GM18526 (cell line): ENCODE data around the gene GP5.

Experiments used
- POLR2A ChIP-seq: IDR thresholded peaks from 3 replicates; pipeline ENCODE4 v1.6.1; 2011; ENCODE audit not compliant: insufficient read length; ENCODE audit errors: extremely low read depth

The GP5 gene

DNA sequence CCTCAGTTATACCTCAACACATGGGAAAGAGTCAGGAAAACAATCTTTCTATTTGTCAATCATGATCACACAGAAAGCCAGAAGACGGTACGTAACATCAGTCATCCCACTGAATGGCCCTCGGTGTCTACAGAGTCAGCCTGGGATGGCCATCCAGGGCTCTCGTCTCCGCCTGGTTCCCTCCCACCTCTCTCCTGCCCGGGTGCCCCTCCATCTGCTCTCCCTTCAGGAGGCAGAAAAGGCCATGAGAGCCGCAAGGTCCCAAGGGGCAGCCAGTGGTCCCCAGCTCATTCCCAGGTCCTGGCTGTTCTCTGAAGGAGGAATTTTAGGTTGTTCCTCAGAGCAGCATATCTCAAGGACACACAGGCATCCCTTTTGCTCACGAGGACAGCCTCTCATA is 25.2 kb downstream of the GP5 start:
- no peak for TF ChIP-seq POLR2A

DNA sequence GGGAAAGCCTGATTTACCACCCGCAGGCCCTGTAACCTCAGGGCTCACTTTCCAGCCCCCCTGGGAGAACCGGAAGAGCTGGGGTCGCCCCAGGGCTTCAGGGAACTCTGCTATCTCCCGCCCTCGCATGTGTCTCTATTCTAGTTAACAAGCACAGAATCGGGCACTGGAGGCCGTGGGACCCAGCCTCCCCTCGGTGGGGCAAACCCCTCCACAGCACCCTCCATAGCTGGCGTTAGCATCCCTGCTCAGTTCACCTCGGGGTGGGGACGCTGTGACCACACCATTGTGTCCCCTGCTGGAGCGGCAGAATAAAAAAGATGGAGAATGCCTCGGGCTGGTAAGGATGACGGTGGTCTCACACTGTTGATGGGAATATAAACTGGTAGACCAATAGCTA is 26.0 kb downstream of the GP5 start:
- no peak for TF ChIP-seq POLR2A

DNA sequence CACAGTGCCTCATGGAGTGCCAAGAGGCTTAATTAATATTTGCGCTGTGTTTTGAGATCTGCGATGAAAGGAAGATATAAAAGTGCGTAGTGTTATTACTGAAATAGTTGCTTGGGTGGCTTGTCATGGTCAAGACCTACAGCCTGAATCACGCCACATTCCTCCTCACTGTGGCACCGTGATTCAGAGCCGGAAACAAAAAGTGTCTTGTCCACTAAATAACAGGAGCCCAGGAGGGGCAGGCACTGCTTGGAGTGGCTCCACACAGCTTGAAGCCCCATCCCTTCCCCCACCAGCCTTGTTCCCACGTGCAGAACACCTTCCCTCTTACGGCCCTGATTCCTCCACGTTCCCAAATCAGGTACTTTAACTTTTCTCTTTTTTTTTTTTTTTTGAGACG is 28.3 kb downstream of the GP5 start:
- no peak for TF ChIP-seq POLR2A

DNA sequence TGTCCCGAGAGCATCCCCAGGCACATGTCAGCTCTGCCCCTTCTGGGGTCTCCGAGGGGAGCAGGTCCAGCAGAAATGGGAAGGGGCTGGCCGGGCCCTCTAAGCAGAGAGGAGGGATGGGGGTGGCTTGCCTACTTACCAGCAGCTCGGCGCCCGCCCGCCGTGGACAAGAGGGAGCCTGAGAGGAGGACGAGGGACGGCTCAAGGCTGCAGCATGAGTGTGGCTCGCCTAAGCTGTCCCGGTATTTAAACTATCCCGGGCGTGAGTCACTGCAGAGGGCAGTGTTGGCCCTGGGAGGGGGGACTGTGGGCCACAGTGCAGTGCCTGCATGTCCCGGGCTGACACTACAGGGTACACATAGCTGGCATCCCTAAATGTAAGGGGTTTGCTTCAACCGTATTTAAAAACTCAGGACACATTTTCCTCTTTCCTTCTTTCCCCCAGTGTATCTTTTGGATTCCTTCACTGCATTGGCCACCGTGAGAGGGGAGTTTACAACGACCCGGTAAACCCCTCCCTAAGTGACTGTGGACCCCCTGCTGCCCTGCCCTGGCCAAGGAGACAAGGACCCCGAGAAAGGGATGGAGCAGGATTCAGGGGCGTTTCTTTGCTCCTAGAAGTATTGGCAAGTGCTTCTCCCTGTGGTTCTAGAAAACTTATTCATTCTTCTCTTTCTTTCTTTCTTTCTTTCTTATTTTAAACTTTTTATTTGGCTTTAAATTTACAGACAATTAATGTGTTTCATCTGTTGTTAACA is 29.4 kb downstream of the GP5 start, which contains the start of gene LRRC15:
Gene LRRC15, minus strand, starts transcription at position 222 of the 758 bp plus-strand sequence. CDS start 8,700 bp downstream, outside the sequence.
- TF ChIP-seq POLR2A = no peak

DNA sequence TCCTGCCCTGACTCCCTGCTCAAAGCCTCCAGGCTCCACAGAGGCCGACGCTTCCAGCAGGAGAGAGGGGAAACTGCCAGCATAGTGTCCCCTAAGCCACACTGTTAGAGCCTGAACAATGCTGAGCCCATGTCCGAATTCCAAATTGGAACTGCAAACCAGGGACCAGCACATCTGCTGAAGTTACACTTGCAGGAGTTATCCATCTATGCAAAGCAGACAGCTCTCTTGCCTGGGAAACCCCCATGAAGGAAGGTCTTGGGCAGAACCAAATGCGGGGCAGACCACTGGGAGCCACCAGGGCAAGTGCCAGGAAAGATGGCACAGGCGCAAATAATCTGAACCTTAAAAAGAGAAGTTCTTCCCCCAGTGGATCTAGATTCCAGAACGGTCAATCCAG is 30.1 kb downstream of the GP5 start:
- no peak for TF ChIP-seq POLR2A

DNA sequence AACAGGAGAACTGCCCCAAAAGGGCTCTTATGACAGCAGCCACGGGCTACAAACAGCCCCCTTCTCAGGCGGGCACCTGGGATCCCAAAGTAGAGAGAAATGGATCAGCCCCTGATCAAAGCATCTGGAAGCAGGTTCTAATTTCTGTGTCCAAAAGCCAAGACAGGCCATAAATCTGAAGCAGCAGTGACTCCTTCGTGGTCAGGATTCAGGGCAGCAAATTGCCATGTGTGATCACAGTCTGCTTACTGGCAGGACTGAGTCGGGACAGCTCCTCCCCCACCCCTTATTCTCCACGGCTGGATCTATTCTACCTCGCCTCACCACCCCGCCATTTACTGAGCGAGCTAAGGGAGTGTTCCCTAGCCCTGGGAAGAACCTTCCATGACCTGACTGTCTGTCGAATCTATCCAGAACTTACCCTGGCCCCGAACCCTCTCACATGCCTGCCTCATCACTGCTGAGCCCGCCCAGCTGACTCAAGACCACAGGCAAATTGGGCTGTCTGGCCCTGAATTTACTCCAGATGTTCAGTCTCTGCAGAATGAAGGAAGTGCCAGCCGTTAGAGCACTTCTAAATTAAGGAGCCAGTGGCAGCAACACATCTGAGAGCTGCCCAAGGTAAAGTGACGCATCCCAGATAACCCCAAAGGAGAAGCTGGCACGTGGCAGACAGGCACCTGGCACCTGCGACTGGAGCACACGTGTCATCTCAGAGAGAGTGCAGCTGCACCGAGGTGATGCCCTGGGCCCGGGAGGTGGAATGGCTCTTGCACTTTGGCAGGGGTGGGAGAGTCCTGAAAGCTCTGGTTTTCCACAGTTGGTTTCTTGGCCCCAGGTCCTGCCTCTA is 30.8 kb downstream of the GP5 start:
- no peak for TF ChIP-seq POLR2A

DNA sequence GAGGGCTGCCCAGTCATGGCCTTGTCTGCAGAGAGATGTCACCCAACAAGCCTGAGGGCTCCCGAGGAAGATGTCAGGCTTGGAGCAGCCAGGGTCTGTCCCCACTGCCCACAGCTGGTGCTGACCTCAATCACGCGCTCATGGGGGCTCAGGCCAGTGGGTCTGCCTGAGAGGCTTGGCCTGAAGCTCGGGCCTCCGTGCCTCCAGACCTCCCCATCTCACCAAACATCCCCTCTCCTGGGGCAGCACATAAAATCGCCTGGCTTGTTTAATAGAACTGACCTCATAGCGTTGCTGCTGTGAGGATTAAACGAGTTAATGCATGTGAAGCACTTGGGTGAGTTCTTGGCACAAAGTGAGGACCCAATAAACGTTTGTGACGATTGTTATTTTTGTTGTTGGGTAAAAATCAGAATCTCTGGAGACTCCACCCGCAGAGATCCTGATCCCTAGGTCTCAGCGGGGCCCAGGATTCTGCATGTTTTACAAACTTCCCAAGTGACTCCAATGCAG is 33.0 kb downstream of the GP5 start:
- no peak for TF ChIP-seq POLR2A

DNA sequence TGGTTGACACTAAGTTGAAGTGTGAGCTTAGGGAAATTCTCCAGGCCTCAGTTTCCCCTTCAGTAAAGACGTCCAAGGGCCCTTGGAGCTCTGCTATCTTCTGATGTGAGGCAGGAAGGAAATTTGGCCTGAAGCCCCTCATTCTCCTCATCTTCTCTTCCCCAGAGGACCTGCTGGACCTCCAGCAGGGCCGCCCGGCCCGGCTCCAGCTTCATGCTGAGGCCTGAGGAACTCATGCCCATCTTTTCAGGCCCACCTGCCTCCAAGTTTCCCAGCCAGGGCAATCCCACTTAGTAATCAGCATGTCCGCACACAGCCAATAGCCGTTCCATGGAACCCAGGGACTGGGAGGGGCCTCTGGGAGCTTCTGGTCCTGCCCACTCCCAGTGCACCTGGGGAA is 33.5 kb downstream of the GP5 start:
- no peak for TF ChIP-seq POLR2A

DNA sequence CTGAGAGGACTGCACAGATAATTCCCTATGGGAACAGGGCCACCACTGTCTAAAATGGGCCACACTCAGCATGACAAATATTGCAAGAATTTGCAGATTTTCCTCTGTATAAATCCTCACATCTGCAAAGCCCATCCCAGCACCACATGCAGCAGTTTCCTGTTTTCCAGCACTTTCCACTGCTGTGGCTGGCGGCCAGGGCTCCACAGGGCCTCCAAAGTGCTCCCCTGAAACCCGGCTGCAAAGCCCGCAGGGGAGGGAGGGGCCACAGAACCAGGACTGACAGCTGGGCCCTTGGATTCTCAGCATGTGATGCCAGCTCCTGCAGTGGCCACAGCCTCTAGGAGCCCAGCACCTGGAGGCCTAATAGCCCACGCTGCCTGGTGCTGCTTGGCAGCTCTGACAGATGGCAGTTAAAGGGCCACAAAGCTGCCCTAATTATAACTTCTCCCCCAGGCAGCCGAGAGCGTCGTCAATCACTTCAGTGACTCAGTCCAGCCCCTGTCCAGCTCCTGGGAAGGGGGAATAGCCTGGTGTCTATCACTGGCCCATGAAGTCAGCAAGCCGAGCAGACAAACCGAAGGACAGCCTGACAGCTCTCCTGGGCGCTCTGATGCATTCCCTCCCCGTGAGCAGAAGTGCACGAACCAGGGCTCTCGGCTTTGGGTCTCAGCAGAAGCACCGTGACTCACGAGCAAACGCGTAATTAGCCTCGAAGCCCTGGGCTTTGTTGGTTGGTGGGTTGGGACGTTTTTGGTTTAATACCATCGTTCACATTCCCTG is 34.2 kb downstream of the GP5 start:
- no peak for TF ChIP-seq POLR2A

DNA sequence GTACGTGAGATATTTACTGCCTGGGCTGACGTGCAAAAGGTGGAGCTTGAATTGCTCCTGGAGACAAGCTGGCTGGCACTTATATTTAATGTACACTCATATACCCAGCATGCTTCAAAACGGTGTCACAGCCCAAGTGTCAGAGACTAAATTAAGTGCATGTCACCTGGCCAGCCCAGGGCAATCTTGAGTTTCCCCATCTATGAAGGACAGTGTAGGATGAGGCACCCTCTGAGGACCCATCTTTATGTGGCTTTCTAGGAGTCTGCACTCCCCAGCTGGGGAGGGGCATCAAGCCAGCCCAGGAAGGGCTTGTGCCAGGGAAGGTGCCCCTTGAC is 34.8 kb downstream of the GP5 start:
- no peak for TF ChIP-seq POLR2A

DNA sequence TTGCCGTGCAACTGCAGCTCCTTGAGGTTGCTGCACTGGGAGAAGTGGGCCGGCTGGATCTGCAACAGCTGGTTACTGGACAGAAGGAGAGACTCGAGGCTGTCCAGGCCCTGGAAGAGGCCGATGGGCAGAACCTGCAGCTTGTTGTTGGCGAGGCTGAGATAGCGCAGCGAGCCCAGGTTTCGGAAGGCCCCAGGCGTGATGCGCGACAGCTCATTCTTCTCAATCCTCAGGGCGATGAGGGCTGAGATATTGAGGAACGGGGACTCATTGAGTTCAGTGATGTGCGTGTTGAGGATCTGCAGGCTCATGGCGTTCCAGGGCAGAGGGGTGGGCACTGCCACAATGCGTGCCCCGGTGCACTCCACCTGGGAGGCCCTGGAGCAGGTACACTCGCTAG is 38.5 kb downstream of the GP5 start:
- no peak for TF ChIP-seq POLR2A

DNA sequence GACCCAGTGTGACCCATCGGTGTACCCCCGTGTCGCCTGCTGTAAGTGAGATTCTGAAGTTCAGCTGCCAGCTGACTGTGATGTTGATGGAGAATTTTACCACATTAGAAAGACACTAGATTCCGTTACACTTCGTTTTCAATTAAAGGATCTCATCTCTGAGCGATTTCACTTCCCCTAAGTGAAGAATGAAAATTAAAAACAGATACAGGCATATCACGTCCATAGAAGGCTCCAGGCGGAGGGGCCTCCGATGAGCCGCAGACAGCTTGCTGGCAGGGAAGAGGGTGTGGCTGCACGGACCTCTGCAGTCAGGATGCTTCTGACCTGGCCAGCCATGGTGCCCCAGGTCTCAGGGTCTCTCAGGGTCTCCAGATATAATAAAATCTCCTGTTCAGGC is 41.4 kb downstream of the GP5 start:
- TF ChIP-seq POLR2A = no peak

DNA sequence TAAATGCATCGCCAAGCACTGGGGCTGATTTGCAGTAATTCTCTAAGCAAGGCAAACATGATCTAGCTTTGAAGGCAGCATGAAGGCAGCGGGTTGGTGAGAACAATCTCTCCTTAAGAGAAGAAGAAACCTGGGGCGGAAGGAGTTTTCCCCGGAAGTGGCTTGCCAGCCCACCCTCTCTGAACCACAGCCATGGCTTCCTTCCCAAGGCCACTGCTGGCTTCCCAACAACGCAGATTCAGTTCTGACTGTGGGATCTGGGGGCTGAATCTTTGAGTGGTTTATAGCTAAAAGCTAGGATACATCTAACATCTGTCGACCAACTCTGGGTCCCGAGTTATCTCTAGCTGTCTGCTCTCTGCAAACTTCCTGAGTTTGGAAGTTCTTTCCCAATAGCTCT is 43.7 kb downstream of the GP5 start:
- no peak for TF ChIP-seq POLR2A

DNA sequence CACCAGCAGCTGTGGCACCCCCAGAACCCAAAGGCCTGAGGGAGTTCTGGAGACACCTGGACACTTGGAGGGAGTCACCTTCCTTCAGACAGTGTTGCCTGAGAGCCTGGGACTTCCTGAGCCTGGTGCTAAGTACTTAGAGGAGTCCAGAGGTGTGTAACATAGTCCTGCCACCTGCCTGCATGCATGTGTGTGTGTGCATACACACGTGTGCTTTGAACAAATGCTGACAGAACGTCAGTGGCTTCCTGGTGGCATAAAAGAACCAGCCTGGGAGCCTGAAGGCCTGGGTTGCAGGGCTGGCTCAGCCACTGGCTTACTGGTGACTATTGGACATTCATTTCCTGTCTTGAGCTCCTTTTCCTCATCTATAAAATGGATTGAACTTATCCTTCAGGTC is 44.8 kb downstream of the GP5 start:
- no peak for TF ChIP-seq POLR2A

DNA sequence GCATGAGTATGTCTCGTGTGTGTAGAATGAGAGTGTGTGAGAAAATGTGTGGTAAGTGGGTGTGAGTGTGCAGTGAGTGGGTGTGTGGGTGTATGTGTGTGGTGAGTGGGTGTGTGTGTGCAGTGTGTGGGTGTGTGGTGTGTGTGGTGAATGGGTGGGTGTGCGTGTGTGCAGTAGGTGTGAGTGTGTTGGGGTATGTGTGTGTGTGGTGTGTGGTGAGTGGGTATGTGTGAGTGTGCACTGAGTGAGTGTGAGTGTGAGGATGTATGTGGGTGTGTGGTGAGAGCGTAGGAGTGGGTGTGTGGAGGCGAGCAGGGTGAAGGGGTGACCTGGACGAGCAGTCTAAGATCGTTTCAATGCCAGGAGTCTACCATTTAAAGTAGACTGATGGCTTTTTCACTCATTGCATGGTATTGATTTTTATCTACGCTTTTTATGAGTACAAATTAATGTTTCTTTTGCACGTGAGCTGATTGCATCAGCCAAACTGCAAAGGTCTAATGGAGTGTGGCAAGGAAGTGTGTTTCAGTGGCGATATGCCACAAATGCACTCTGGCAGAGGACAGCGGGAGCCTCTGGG is 46.3 kb downstream of the GP5 start:
- no peak for TF ChIP-seq POLR2A

DNA sequence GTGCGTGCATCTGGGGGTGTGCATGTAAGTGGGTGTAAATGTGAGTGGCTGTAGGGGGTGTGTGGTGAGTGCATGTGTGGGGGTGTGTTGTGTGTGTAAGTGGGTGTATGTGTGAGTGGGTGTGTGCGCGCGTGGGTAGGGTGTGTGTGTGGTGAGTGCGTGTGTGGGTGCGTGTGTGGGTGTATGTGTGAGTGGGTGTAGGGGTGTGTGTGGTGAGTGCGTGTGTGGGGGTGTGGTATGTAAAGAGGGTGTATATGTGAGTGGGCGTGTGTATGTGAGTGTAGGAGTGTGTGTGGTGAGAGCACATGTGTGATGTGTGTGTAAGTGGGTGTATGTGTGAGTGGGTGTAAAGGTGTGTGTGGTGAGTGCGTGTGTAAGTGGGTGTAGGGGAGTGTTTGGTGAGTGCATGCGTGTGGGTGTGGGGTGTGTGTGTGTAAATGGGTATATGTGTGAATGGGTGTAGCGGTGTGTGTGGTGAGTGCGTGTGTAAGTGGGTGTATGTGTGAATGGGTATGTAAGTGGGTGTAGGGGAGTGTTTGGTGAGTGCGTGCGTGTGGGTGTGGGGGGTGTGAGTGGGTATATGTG is 47.0 kb downstream of the GP5 start:
- TF ChIP-seq POLR2A = no peak
